GM08714 (cell line): Measurements from ENCODE around the gene MTHFD2L.
"Not testable (repeated sequence)": the region's sequence is repeated elsewhere in the genome, so short reads cannot be mapped to it uniquely, and the experiment has no call there.

ENCODE experiments used
- H3K4me3 ChIP-seq: fragments of 200-500 bp; sonication (Bioruptor generic); 2 replicates; pipeline ENCODE4 v1.5.1; 2014; ENCODE audit warnings: mild to moderate bottlenecking, low read length, inconsistent platforms
- ZNF274 ChIP-seq: IDR thresholded peaks from 2 replicates; pipeline ENCODE4 v1.6.1; 2012; ENCODE audit warnings: mild to moderate bottlenecking, low read depth, low read length

Gene MTHFD2L

DNA sequence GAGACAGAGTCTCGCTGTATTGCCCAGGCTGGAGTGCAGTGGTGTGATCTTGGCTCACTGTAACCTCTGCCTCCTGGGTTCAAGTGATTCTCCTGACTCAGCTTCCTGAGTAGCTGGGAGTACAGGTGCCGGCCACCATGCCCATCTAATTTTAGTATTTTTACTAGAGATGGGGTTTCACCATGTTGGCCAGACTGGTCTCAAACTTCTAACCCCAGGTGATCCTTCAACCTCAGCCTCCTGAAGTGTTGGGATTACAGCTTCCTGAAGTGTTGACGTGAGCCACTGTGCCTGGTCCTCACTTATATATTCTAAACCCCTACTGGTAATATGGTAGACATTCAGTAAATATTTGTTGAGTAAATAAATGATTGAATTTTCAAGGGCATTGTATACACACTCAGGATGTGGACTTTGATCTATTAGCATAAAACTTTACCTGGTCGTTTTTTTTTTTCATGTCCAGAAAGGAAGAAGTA is 33.0 kb downstream of the MTHFD2L start:
- no peak overlapping the region for H3K4me3 ChIP-seq
- no peak for TF ChIP-seq ZNF274

DNA sequence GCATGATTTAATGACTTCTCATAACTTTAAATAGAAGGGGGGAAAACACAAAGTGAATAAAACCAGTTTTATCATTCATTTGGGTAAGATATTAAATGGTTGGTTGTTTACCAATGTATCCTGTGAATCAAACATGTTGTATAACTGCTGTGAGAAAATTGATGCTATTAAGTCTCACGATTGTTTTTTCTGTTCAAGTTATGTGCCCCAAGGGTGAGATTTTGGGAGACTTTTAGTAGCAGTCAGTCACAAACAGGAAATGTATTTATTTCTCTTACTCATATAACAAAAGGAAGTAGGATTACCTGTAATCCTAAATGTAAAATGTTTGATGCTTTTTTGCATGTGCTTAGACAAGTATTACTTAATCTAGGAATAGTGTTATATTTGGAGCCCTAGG is 39.2 kb downstream of the MTHFD2L start:
- no peak for TF ChIP-seq ZNF274
- H3K4me3 ChIP-seq = no peak overlapping the region

DNA sequence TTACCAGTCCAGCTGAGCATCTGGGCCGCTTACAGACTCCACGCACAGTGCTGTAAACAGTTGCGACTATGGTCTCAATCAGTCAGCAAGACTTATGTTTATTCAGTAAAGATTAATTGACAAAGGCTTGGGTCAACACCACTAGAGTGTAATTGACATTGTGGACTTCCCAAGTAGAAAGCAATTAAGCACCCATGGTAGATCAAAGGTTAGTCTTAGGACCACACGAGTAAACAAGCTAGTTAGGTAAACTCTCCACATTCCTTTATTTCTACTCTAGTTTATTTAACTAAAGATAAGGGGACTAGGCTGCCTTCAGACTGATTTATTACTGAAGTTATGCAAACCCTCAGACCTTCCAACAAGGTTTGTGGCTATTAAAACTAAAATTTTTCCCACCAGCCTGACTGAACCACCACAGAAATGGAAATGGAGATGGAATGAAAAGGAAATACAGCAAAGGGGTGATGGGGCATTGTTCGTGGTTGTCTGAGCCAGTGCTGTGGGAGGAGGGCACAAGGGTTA is 44.2 kb downstream of the MTHFD2L start:
- no peak for TF ChIP-seq ZNF274

DNA sequence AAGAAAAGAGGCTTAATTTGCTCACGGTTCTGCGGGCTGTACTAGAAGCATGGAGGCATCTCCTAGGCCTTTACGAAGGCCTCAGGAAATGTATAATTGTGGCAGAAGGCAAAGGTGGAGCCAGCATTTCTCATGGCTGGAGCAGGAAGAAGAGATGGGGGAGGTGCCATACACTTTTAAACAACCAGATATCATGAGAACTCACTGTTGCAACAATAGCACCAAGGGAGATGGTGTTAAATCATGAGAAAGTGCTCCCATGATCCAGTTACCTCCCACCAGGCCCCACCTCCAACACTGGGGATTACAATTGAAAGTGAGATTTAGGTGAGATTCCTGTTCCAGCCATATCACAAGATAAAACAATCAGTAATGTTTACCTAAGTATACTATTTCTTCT is 45.5 kb downstream of the MTHFD2L start:
- no peak overlapping the region for H3K4me3 ChIP-seq
- TF ChIP-seq ZNF274 = no peak

More for the DNA sequence above, 44.2 kb downstream of the MTHFD2L start:
- no peak overlapping the region for H3K4me3 ChIP-seq

DNA sequence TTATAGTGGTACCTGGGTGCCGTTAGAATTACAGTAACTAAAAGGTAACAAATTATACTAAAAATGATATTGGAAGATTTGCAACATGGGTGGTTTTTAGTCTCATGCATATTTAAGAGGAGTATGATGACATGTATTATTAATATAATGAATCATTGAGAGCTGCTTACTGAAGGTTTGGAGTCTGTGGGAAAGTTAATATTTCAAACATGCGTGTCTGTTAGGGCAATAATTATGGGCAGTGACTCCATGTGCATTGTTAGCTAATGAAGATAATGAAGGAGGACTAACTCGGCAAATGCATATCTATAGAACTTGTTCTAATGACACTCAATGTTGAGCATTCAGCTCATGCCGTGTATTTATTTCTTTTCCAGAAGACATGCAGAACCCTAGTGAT is 47.1 kb downstream of the MTHFD2L start:
- H3K4me3 ChIP-seq = no peak overlapping the region
- TF ChIP-seq ZNF274 = no peak

DNA sequence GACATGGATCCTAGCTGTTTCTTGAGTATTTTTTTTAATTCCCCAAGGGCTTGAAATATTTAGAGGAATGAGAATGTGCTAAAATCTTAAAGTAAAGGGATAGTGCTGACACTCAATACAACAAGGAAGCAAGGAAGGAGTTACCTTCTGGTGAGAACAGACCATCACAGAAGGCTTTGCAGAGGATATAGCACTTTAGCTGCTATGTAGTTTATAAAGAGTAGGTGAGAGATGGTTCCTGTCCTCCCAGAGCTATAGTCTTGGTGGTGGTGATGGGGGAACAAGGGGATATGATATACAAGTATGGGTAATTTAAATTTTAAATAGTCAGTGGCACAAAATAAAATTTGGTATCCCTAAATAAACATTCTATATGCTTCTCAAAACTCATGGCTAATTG is 47.6 kb downstream of the MTHFD2L start:
- TF ChIP-seq ZNF274 = no peak
- no peak overlapping the region for H3K4me3 ChIP-seq

DNA sequence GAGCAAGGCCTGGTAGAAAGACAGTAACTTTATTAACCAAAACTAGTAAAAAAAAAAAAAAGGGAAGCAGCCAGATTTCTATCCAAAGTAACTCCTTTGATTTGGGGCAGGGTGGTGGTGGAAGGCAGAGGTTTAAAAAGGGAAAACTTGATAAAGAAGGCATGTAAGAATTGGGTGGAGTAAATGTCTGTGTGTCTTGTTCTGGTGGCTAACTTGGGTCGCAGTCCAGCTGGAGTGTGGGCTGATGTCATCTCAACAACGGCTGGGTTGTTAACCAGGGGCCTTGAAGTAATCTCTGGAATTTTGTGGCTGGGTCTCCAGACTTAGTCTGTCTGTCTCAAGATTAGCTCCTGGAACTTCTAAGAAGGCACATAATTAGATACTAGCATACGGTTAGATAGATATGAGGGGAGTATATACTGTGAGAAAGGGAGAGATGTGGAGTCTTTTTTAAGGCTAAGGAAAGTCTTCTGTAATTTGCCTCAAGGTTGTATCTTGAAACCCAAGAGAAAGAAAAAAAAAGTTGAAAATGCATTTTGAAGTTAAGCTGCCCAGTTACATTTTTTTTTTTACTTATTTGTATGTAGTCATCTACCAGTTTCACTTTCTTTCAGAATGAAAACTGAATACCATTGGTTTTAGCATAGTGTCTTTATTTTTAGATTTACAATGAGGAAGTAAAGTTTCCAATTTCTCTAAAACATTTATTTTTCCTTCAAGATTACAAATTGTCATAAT is 48.3 kb downstream of the MTHFD2L start:
- peak overlapping the region; percentile 67; the same call in 1 of the 2 replicates for H3K4me3 ChIP-seq
- no peak for TF ChIP-seq ZNF274

DNA sequence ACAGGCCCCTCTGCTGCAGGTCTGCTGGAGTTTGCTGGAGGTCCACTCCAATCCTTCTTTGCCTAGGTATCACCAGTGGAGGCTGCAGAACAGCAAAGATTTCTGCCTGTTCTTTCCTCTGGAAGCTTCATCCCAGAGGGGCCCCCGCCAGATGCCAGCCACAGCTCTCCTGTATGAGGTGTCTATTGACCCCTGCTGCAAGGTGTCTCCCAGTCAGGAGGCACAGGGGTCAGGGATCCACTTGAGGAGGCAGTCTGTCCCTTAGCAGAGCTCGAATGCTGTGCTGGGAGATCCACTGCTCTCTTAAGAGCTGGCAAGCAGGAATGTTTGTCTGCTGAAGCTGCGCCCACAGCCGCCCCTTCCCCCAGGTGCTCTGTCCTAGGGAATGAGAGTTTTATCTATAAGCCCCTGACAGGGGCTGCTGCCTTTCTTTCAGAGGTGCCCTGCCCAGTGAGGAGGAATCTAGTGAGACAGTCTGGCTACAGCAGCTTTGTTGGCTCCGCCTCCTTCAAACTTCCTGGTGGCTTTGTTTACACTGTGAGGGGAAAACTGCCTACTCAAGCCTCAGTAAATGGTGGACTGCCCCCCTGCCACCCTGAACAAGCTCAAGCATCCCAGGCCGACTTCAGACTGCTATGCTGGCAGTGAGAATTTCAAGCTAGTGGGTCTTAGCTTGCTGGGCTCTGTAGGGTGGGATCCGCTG is 56.7 kb downstream of the MTHFD2L start:
- not testable (repeated sequence) for H3K4me3 ChIP-seq

DNA sequence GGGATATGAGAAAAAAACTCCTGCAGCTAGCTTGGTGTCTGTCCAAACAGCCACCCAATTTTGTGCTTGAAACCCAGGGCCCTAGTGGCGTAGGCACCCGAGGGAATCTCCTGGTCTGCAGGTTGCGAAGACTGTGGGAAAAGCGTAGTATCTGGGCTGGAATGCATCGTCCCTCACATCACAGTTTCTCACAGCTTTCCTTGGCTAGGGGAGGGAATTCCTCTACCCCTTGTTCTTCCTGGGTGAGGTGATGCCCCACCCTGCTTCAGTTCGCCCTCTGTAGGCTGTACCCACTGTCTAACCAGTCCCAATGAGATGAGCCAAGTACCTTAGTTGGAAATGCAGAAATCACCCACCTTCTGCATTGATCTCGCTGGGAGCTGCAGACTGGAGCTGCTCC is 57.3 kb downstream of the MTHFD2L start:
- H3K4me3 ChIP-seq = not testable (repeated sequence)

DNA sequence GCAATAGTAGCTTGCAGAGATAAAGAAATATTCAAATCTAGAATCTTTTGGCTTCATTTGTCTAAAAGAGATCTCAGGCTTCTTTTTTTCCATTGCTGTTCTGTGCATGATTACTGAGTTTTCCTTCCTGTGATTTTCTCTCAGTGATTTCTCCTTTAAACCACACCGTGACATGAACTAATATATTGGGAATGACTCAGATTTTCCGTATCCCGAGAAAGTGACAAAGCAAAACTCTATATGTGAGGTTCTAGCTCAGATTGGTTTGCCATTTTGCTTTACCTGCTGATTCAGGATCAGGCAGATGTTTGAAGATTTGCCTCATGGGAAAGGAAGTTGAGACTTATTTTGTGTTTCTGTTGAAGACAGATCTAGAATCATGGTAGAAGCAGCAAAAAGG is 59.4 kb downstream of the MTHFD2L start:
- H3K4me3 ChIP-seq = no peak overlapping the region
- no peak for TF ChIP-seq ZNF274

DNA sequence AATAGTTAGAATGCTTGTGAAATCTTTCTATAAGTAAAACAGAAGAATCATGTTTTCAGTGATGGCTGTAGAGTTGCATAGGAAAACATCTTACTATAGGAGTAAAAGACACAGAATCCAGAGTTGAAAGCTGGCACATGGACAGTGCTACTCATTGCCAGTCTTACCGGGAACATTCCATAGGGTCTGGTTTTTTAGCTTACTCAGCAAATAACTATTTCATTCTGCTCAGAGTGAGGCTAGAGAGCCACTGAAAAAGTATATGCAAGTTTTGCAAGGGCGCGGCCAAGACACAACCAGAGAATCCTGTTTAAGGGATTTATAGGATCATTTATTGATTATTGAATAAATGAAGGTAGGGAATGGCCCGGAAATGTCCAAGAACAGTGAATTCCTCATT is 60.3 kb downstream of the MTHFD2L start:
- H3K4me3 ChIP-seq = no peak overlapping the region
- TF ChIP-seq ZNF274 = no peak

DNA sequence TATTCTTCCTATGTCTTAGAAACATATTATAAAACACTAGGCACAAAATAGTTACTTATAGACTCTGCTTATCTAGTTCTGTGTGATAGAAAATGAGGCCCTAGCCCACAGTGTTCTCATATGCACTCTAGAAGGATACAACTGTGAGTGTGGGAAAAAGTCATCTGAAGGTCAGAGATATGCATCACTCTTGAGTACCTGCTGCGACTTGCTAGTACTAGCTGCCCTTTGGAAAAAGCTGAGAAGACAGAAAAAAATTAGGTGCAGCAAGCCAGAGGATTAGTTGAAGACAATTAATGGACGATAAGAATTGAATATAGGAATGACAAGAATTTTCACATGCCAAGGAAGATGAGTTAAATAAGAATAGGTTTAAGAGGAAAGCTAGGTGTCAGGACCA is 61.3 kb downstream of the MTHFD2L start:
- no peak overlapping the region for H3K4me3 ChIP-seq

DNA sequence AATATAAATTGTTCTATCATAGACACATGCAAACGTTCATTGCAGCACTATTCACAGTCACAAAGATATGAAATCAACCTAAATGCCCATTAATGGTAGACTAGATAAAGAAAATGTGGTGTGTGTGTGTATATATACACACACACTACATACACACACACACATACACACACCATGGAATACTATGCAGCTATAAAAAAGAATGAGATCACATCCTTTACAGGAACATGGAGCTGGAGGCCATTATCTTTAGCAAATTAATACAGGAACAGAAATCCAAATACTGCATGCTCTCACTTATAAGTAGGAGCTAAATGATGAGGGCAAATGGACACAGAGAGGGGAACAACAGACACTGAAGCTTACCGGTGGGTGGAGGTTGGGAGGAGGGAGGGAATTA is 65.2 kb downstream of the MTHFD2L start:
- H3K4me3 ChIP-seq = no peak overlapping the region
- no peak for TF ChIP-seq ZNF274

More for the DNA sequence above, 61.3 kb downstream of the MTHFD2L start:
- TF ChIP-seq ZNF274 = no peak

DNA sequence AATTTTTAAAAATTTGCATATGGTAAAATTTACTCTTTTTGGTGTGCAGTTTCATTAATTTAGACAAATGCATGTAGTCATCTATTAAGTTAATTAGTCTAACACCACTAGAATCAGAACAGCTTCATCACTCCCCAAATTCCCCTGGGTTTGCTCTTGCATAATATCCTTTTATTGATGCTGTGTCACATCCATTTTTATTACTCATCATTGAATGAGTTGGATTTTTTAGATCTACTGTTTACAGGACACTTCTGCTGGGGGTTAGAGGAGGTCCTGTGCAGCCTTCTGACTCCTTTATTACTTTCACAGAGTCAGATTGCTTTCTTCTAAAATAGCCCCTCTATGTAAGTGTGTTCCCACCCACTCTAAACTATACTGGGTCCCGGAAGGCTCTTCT is 65.9 kb downstream of the MTHFD2L start:
- no peak overlapping the region for H3K4me3 ChIP-seq

DNA sequence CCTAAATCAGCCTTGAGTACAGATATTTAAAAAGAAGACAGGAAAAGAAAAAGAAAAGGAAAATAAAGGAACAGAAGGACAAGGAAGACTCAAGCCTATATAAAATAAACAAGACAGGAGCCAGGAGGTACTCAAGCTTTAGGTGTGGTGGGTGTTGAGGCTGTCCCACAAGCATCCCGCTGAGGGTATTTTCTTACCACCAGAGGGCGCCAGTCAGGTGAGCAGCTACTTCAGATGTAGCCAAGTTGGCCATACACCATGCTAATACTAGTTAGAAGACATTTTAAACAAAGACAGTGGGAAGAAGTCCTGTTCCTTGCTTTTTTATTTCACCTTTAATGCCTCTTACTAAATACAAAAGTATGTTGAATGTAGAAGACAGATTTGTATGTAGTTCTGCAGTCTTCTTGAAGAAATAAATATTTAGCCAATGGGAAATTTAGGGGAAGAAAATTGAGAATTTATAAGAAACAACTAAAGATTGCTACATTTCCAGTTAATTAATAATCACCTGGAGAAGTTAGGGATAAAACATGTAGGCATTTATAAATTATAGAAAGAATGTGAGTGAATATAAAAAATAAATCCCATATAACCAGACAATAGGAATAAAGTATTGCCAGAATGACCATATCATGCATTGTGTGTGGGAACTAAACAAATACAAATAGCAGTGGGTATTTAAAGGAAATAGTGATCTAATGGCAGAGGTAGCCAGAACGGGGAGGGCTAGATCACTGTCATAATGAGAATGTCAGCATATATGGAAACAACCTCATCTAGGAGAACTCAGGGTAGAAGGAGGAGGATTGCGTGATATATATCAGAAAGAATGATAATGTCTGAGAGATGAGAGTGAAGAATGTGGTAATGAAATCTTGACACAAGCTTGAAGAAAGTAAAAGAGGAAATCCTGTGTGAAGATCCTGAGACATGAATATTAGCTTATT is 71.0 kb downstream of the MTHFD2L start:
- H3K4me3 ChIP-seq = no peak overlapping the region

More for the DNA sequence above, 65.9 kb downstream of the MTHFD2L start:
- no peak for TF ChIP-seq ZNF274

More for the DNA sequence above, 71.0 kb downstream of the MTHFD2L start:
- no peak for TF ChIP-seq ZNF274
